Measurements from ENCODE around the gene MTNR1B.
A peak's percentile ranks its signal among the peaks of the same experiment; 100 is the strongest.

Gene MTNR1B

GRCh38 chr11:92978271-92979111 is 9.0 kb downstream of the MTNR1B start:
- DNase-seq, result peak; percentile 99

- DNase-seq, result no peak
Measured at GRCh38 chr11:92979176-92979575, 9.7 kb downstream of the MTNR1B start.

GRCh38 chr11:92980312-92980711 is 10.9 kb downstream of the MTNR1B start:
- DNase-seq, result no peak

GRCh38 chr11:92981508-92982043 is 12.1 kb downstream of the MTNR1B start:
- no peak for DNase-seq

- no peak for DNase-seq
Measured at GRCh38 chr11:92986585-92986984, 17.1 kb downstream of the MTNR1B start.

GRCh38 chr11:92993004-92993403 is 23.6 kb downstream of the MTNR1B start:
- DNase-seq, result no peak

- no peak for DNase-seq
Measured at GRCh38 chr11:93000511-93001476, 31.3 kb downstream of the MTNR1B start.

GRCh38 chr11:93001806-93002205 is 32.4 kb downstream of the MTNR1B start:
- DNase-seq, result no peak

GRCh38 chr11:93002380-93002779 is 32.9 kb downstream of the MTNR1B start:
- no peak for DNase-seq

GRCh38 chr11:93005239-93005638 is 35.8 kb downstream of the MTNR1B start:
- DNase-seq, result no peak

- no peak for DNase-seq
Measured at GRCh38 chr11:93013646-93014045, 44.2 kb downstream of the MTNR1B start.

- DNase-seq, result no peak
Measured at GRCh38 chr11:93016595-93016994, 47.1 kb downstream of the MTNR1B start.

GRCh38 chr11:93017821-93018690 is 48.6 kb downstream of the MTNR1B start:
- no peak for DNase-seq

GRCh38 chr11:93020248-93021046 is 51.0 kb downstream of the MTNR1B start:
- DNase-seq, result peak; percentile 95

GRCh38 chr11:93024369-93024768 is 54.9 kb downstream of the MTNR1B start:
- no peak for DNase-seq

- no peak for DNase-seq
Measured at GRCh38 chr11:93025558-93026255, 56.3 kb downstream of the MTNR1B start.

- DNase-seq, result no peak
Measured at GRCh38 chr11:93028960-93029522, 59.6 kb downstream of the MTNR1B start.

GRCh38 chr11:93031386-93031785 is 61.9 kb downstream of the MTNR1B start:
- DNase-seq, result no peak

Measured in NCI-H1105 treated with DMSO at 0.1 percent for 48 hours (cell line).